GM21528 (cell line): ENCODE results near the gene ENPP6.
"Not testable (repeated sequence)": the region's sequence is repeated elsewhere in the genome, so short reads cannot be mapped to it uniquely, and the experiment has no call there.

Experiments
- ATAC-seq: cut with Tn5 transposase; IDR thresholded peaks from one replicate; pipeline ENCODE4 v1.9.1; 2021; ENCODE audit warnings: mild to moderate bottlenecking, moderate library complexity; ENCODE audit not compliant: unreplicated experiment, low FRiP score

Gene ENPP6

DNA sequence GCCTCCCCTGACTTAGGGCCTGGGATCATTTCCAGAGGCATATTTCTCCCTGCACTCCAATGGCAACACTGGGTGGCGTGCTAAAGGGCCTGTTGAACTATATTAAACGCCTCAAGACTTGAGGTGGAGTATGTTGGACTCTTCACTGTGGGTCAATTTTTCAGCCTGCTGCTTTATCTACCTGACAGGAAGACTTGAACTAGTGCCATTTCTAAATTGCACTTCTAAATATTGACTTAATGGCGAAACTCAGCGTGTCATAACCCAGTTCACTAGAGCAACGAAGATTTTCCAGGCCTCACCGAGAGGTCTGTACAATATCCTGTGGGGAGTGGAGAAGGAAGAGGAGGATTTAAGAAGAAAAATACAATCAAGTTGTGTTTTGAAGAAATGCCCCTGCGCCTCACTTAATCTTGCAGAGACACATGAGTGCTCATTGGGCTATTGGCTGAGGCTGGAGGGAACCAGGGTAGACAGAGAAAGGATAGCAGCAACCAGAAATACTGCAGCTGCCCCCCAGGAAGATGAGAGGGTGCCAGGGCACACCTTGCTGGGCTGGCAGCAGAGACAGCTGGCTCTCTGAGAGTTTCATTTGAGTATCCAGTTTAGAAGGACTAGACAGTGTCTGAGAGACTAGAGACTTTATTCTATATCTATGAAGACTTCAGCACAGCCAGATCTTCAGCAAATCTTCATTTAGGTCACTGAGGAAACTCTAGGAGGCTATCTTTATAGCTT lies 67.4 kb downstream of the ENPP6 start:
- no peak for ATAC-seq

GRCh38 chr4:184148738-184149637 lies 68.7 kb downstream of the ENPP6 start:
- ATAC-seq = no peak

DNA sequence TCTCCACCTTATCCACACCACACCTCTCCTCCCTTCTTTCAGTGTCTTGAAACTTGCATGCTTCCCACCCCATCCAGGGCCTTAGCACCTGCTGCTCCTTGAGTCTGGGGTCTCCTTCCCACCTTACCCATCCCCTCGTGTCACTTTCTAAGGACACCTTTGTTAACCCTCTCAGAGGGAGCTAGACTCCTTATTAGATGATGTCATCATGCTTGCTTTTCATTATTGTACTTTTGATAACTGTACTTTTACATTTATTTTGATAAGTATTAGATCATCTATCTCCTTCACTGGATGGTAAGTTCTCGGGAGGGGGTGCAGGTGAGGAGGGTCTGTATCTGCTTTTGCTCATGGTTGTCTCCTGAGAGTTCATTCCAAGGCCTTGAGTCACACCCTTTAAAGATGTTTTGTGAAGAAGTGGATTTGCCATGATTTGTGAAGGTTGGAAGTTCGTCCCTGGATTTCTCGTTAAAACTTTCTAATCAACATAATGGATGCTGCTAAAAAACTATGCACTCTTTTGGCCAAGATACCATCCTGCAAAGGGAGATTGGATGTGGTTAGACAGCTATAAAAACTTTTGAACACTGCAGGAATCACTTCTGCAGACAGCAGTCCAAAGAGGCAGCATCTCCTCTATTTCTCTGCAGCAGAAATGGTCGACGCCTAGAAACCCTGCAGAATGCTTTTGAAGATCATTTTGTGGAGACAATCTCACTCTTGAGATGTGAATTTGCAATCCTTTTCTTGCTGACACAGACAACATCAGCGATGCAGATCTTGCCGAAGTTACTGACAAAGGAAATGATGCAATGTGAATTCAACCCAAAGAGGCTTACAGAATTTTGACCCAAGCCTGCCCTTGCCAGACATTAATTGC lies 69.6 kb downstream of the ENPP6 start:
- no peak for ATAC-seq

DNA sequence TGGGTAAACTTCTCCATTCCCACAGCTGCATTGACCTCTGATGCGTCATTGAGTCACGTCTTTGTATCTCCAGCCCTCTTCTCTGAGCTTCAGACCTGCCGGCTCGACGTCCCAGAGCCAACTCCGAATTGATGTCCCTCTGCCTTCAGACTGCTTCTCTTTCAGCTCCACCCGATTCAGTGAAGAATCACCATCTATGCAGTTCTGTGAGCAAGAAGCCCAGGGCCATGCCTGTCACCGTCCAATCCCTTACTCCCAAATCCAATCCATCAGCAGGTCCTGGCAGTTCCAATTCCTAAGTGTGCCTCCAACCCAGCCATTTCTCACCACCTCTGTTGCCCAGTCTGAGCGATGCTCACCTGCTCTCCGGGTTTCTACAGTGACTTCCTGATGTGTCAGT lies 70.7 kb downstream of the ENPP6 start:
- ATAC-seq = no peak

DNA sequence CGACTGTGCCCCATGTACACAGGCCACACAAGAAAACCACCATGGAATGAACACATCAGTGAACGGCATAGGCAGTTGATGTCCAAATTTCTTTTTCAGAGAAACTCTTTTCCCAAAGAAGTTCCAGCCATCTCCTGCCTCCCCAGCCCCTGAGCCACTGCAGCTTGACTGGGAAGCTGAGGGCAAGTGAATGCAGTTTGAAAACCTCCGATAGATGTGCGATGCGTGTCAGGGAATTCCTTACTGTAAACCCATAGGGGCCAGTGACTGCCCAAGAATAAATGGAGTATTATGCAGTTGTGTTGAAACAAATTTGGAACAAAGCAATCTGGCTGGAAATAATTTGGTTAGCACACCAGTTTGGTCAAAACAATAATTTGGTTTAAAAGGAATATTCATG lies 72.1 kb downstream of the ENPP6 start:
- ATAC-seq = no peak

DNA sequence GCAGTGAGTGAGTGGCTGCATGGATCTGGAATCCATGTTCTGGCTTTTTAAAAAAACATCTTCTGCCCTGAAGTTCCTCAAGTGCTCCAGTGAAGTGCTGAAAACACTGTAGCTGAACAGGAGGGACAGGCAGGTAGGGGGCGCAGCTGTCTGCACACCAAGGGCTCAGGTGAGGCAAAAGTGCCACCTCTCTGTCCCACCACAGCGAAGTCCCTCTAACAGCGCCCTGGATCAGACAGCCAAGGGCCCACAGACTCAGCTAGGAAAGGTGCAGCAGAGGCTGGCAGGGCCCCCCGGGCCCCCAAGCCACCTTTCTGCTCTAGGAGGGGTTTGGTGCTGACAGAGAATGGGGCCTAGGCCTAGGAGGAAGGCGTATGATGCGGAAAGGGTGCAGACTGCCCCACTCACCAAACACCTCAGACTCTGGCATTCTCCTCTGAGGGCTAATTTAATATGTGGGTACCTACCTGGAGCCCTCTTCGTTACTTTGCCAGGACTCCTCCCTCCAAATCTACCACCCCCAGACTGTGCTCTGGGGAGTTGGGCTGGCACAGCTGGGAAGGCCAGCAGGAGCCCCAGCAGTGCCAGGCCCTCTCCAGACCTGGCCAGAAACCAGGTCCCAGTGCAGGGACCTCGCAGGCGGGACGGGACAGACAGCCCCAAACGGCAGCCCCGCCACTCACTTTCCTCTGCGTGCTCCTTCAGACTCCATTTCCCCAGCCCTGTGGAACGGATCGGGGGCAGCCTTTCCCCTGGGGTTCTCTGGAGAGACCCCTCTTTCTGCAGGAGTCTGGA lies 73.7 kb downstream of the ENPP6 start:
- no peak for ATAC-seq

- no peak for ATAC-seq
Observed at GRCh38 chr4:184142121-184143000, 75.3 kb downstream of the ENPP6 start.

DNA sequence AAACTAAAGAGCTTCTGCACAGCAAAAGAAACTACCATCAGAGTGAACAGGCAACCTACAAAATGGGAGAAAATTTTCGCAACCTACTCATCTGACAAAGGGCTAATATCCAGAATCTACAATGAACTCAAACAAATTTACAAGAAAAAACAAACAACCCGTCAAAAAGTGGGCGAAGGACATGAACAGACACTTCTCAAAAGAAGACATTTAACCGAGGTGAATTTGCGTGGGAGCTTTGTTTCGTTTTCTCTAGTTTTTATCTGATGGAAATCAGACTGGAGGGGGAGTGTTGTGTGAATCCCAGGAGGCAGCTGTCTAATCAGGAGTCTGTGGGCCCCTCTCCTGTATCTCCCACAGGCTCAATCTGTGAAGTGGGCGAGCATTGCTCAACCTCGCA lies 76.8 kb downstream of the ENPP6 start:
- not testable (repeated sequence) for ATAC-seq

DNA sequence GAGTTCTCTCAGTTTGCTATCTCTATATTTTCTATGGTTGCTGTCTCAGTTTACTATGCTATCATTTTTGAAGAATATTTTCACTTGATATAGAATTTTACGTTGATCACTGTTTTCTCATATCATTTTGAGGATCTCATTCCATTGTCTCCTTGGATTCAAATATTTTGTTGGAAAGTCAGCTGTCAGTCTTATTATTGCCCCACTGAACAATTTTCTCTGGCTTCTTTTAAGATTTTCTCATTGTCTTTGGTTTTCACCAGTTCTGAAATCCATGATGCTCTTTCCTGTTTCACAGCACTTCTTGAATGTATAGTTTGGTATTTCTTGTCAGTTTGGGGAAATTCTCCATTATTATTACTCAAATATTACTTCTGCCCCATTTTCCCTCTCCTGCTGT lies 81.1 kb downstream of the ENPP6 start:
- ATAC-seq = no peak

GRCh38 chr4:184126800-184127199 lies 90.9 kb downstream of the ENPP6 start:
- ATAC-seq = no peak

- no peak for ATAC-seq
Observed at GRCh38 chr4:184122631-184123408, 94.9 kb downstream of the ENPP6 start.

GRCh38 chr4:184120549-184121127 lies 97.0 kb downstream of the ENPP6 start:
- ATAC-seq = no peak

- no peak for ATAC-seq
Observed at GRCh38 chr4:184117662-184118199, 99.9 kb downstream of the ENPP6 start.

DNA sequence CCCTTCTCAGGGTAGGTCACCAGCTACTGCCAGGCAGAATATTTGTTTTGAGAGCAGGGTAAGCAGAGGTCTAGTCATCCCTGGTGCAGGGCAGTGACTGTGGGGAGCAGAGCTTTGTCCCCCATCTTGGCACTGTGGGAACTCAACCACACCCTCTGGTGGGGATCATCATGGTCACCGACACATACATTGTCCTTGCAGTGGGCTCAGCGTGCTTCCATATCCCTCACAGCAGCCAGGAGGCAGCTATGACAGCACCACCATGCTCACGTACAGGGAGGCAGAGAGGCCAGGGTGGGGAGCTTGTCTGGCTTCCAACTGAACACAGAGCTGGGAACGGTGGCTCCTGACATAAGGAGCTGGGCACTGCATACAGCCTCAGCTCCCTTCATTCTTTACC lies 102.3 kb downstream of the ENPP6 start:
- ATAC-seq = no peak

DNA sequence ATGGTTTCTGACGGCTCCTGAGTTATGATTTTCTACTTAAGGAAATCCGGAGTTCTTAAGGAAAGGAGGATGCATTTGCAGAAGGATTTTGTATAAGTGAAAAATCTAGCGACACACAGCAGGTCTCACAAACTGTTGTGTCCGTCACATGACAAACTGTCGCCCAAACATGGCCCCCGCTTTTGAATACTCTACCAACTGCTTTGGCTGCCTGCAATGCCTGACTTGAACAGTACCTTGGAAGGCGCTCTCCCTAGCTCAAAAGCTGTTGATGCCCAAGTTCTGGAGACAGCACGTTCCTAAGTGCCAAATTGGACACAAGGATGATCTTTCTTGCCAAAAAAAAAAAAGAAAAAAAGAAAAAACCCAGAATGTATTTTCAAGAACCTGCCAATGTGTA lies 103.2 kb downstream of the ENPP6 start:
- no peak for ATAC-seq

- ATAC-seq = no peak
Observed at GRCh38 chr4:184112006-184112550, 105.6 kb downstream of the ENPP6 start.

DNA sequence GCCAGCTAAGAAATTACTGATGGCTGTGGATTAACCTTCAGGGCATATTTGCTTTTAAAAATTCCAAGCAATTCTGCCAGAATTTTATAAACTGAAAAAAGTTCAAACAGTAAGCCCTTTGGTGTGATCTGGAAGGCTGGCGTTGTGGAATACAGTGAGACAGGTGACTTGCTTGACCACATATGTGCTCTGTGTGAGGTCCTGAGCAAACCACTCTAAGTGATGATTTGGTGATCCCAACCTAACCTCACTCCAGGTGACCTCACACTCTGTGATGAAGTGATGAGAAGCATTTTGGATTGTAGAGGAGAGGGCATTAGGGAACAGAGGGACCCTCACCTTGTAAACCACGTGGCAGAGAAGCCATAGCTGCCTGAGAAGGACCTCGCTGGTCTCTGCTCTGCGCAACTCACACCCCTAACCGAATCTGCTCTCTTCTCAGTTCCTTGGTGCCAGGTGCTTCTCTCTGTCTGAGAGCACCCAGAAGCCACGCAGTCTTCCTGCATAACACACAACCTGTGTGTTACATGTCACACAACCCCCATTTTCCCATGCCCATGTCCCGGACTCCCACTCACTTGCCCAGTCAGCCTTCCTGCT lies 106.3 kb downstream of the ENPP6 start:
- ATAC-seq = no peak
